GM12874 (cell line): ENCODE results near the gene LRBA.

ENCODE experiments used
- TF ChIP-seq, protein P1 (sequence below): IDR thresholded peaks from 2 replicates; pipeline ENCODE4 v1.5.1; 2011; ENCODE audit warnings: low read depth, mild to moderate bottlenecking, control low read depth, low read length, moderate library complexity; ENCODE audit not compliant: insufficient read depth

Gene LRBA

DNA sequence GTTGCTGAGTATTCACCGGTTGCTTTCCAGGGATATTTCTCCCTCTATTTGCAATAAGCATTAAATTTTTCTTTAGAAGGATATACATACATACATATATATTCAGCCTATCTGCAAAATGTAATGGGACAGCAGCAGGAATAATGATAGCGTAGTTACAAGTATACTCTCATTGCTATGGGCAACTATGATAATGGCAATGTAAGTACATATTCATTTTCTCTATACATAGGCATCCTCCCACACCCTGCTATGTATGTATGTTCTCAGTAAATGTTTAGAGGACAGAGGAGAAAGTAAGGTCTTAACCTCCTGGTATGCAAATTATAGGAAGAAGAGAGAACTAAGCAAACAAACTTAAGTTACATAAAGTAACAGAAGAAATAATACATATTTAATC is 452.8 kb downstream of the LRBA start:
- TF ChIP-seq, protein P1, sequence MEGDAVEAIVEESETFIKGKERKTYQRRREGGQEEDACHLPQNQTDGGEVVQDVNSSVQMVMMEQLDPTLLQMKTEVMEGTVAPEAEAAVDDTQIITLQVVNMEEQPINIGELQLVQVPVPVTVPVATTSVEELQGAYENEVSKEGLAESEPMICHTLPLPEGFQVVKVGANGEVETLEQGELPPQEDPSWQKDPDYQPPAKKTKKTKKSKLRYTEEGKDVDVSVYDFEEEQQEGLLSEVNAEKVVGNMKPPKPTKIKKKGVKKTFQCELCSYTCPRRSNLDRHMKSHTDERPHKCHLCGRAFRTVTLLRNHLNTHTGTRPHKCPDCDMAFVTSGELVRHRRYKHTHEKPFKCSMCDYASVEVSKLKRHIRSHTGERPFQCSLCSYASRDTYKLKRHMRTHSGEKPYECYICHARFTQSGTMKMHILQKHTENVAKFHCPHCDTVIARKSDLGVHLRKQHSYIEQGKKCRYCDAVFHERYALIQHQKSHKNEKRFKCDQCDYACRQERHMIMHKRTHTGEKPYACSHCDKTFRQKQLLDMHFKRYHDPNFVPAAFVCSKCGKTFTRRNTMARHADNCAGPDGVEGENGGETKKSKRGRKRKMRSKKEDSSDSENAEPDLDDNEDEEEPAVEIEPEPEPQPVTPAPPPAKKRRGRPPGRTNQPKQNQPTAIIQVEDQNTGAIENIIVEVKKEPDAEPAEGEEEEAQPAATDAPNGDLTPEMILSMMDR = no peak

DNA sequence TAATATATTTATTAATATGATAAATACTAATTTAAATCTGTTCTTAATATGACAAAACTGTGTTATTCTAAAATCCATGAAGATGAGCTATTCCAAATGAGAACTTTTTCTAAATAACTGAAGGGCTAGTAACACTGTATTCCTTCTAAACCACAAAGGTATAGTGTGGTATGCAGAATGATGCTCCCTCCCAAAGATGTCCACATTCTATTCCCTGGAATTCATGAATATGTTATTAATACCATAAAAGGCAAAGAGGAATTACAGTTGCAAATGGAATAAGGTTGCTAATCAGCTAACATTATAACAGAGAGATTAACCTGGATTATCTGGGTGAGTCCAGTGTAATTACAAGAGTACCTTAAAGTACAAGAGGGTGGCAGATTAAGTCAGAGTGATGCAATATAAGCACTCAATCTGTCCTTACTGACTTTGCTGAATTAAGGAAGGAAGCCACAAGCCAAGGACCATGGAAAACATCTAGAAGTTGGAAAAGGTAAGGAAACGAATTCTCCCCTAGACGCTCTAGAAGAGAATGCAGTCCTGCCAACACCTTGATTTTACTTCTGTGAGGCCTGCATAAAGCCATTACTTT is 453.8 kb downstream of the LRBA start:
- TF ChIP-seq, protein P1 = no peak

DNA sequence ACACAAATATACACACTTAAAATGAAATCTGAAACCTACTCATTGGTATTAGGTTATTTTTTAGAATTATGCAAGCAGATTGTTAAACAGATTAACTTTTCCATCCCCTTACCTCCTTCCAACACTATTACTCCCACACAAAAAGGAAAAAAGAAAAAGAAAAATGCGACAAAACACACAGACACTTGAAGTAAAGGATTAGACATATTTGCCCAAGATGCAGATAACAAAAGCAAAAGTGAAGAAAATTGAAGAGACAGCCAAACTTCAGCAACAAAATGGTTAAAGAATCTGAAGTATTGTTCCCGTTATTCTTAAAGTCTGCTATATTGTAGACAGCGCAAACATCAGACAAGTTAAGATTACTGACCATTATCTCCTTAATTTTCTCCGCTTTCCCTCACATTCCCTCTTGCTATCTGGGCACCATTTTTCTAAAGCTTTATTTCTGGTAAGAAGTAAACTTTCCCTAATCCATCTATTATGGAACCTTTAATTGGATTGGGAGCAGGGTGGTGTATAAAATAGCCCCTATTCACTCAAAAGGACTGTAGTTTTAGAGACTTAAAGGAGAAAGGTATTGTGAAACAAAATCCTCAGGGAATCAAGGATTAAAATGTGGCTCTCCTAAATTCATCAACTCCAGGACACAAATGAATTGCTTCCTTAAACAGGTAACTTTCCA is 467.8 kb downstream of the LRBA start:
- TF ChIP-seq, protein P1 = no peak

DNA sequence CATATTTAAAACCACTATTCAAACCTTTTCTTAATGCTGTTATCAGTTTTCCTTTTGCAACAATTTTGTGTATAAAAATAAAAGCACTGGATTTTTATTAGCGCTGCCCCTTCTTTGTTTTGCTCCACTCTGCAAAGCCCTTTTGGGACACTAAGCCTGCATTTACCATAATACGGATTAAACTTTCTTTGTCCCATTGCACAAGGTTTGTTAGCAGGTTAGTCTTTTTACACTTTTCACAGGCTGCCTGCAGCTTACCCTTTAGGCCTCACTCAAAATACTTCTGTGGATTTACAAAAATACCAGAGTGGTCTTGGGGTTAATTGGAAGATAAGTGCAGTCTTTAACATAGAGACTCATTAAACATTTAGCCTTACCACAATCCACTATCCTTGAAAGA is 468.8 kb downstream of the LRBA start:
- TF ChIP-seq, protein P1 = no peak

DNA sequence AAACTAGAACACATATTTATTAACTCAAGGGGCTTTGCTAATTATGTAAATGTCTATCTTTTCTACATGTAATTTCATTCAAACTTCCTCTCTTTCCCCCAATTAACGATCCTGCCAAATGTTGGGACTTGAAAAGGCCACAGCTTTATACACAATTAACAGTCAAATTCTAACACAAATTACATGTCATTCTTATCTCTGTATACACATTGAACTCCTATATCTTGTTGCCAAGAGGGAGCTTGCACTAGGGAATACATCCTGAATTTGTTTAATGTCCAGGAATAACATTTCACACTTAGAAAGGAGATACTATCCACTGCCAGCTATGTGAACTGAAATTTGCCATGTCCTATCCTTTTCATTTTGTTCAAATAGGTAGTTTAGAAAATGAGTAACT is 472.0 kb downstream of the LRBA start:
- TF ChIP-seq, protein P1 = no peak

DNA sequence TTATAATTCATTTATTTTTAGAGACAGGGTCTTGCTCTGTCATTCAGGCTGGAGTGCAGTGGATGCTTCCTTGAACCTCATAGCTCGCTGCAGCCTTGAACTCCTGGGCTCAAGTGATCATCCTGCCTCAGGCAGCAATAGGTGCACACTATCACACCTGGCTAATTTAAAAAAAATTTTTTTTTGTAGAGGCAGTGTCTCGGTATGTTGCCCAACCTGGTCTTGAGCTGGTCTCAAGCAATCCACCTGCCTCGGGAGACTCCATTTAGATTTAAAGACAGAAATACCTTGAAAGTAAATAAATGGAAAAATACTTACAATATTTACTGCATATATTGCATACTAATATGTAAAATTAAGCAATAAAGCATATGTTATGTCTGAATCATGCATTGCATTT is 473.4 kb downstream of the LRBA start:
- TF ChIP-seq, protein P1 = no peak

DNA sequence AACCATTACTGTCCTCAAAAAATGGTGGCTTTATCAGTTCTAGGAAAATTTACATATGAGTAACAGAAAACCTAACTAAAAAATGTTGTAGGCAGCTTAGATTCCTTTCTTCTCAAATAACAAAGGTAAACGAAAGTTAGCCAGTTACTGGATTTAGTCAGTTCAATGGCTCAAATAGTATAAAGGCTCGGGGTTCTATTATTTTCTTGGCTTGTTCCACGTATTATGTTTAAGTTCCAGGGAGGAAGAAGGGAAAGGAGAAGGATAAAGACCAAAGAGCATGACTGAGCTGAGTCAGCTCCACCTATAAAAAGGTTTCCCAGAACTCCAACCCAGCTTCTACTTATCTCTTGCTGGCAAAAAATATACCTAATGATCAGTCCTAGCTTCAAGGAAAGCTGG is 474.1 kb downstream of the LRBA start:
- TF ChIP-seq, protein P1 = no peak
